Chondrocyte (in vitro differentiated cells): ENCODE data around the gene TMEM212. TPM values are rescaled to one million over a fixed set of nuclear protein-coding genes. Genes with fewer than 3 reads are reported as not detected.

Experiments used
- DNase-seq: peaks from one replicate; pipeline ENCODE4 v3.0.0; 2021; ENCODE audit warnings: mixed read lengths, low spot score
- H3K27ac Mint-ChIP-seq: one replicate; pipeline ENCODE4 v1.8.0; 2021; ENCODE audit warnings: mild to moderate bottlenecking, moderate library complexity, mixed read lengths; ENCODE audit not compliant: unreplicated experiment
- H3K27me3 Mint-ChIP-seq: 2 replicates; pipeline ENCODE4 v1.8.0; 2021; ENCODE audit warnings: low read depth, mixed read lengths
- H3K36me3 Mint-ChIP-seq: 2 replicates; pipeline ENCODE4 v1.8.0; 2021; ENCODE audit warnings: low read depth, mixed read lengths
- H3K4me1 Mint-ChIP-seq: 2 replicates; pipeline ENCODE4 v1.8.0; 2021; ENCODE audit warnings: low read depth, mild to moderate bottlenecking, mixed read lengths
- H3K4me3 Mint-ChIP-seq: one replicate; pipeline ENCODE4 v1.8.0; 2021; ENCODE audit warnings: mild to moderate bottlenecking, moderate library complexity, mixed read lengths; ENCODE audit not compliant: unreplicated experiment
- H3K9me3 Mint-ChIP-seq: 2 replicates; pipeline ENCODE4 v1.8.0; 2021; ENCODE audit warnings: low read depth, mixed read lengths
- total RNA-seq: library from RNA; stranded (reverse); gene quantifications from 3 replicates; pipeline ENCODE4 v1.2.1, GENCODE V29; 2021
- TF ChIP-seq, protein P1 (sequence below): fragments of 200-600 bp; sonication (generic); IDR thresholded peaks from 2 replicates; pipeline ENCODE4 v1.5.0; 2021; ENCODE audit warnings: antibody characterized with exemption, mild to moderate bottlenecking, moderate library complexity

The TMEM212 gene
- total RNA-seq, 1 donor from 2014 or later, result not detected

GRCh38 chr3:171881251-171881650, 38.1 kb downstream of the TMEM212 start:
- H3K27ac Mint-ChIP-seq, result no peak overlapping the region
- no peak for DNase-seq
- TF ChIP-seq, protein P1, sequence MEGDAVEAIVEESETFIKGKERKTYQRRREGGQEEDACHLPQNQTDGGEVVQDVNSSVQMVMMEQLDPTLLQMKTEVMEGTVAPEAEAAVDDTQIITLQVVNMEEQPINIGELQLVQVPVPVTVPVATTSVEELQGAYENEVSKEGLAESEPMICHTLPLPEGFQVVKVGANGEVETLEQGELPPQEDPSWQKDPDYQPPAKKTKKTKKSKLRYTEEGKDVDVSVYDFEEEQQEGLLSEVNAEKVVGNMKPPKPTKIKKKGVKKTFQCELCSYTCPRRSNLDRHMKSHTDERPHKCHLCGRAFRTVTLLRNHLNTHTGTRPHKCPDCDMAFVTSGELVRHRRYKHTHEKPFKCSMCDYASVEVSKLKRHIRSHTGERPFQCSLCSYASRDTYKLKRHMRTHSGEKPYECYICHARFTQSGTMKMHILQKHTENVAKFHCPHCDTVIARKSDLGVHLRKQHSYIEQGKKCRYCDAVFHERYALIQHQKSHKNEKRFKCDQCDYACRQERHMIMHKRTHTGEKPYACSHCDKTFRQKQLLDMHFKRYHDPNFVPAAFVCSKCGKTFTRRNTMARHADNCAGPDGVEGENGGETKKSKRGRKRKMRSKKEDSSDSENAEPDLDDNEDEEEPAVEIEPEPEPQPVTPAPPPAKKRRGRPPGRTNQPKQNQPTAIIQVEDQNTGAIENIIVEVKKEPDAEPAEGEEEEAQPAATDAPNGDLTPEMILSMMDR, result no peak
- H3K9me3 Mint-ChIP-seq, result no peaks in the 10 kb centered on the region
- peaks cover 45% of the 10 kb centered on the region for H3K4me1 Mint-ChIP-seq
- no peak overlapping the region for H3K4me3 Mint-ChIP-seq
- no peaks in the 10 kb centered on the region for H3K27me3 Mint-ChIP-seq
- no peaks in the 10 kb centered on the region for H3K36me3 Mint-ChIP-seq

DNA sequence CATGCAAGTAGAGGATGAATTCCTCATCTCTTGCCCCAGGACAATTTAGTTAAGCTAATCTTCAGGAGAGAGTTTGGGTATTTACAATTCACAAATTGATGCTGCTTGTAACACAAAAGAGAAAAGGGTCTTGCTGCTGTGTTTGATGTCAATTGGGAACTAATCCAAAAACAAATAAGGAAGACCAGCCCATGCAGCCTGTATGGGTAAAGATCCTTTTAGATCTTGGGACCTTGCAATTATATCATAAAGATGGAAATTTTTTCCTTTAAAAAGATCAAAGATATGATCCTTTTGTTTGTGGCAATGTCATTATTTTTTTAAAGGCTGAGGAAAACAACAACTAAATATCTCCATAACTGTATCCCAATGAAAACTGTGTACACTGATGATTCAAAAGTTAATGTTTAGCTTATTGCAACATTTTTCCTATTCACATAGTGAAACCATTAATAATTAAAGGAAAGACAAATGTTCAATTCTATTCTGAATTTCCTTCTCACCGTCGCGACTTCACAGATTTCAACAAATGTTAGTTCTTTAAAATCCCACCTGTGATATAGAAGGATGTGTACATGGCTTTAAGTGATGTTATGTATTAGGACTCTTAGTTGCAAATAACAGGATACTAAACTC, 40.2 kb downstream of the TMEM212 start:
- Mint-ChIP-seq H3K9me3 (no peaks in the 10 kb centered on the region), H3K36me3 (no peaks in the 10 kb centered on the region), H3K27me3 (no peaks in the 10 kb centered on the region), H3K4me3 (no peak overlapping the region), H3K27ac (no peak overlapping the region), H3K4me1 (peaks cover 28% of the 10 kb centered on the region)
- no peak for DNase-seq
- TF ChIP-seq, protein P1, result no peak

- TF ChIP-seq, protein P1, result no peak
- Mint-ChIP-seq H3K4me3 (no peak overlapping the region), H3K27ac (no peak overlapping the region), H3K36me3 (no peaks in the 10 kb centered on the region), H3K4me1 (peaks cover 23% of the 10 kb centered on the region), H3K27me3 (no peaks in the 10 kb centered on the region), H3K9me3 (no peaks in the 10 kb centered on the region)
- no peak for DNase-seq
These were observed 40.7 kb downstream of the TMEM212 start for GRCh38 chr3:171883893-171884279.

DNA sequence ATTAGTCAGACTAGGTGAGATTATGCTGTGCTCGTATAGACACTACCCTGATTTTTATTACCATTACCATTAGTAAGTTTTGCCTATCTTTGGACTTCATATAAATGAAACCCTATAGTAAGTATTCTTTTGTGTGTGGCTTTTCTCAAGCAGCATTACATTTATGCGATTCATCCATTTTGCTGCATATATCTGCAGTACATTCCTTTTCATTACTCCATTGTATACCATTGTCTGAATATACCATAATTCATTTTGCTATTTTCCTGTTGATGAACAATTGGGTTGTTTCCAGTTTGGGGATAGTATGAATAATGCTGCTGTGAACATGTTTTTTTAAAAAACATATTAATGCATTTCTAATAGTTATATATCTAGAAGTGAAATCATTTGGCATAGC, 45.3 kb downstream of the TMEM212 start:
- Mint-ChIP-seq H3K4me1 (peaks cover 17% of the 10 kb centered on the region), H3K4me3 (no peak overlapping the region), H3K27me3 (no peaks in the 10 kb centered on the region), H3K9me3 (no peaks in the 10 kb centered on the region), H3K27ac (no peak overlapping the region), H3K36me3 (no peaks in the 10 kb centered on the region)
- TF ChIP-seq, protein P1, result no peak
- DNase-seq, result no peak

DNA sequence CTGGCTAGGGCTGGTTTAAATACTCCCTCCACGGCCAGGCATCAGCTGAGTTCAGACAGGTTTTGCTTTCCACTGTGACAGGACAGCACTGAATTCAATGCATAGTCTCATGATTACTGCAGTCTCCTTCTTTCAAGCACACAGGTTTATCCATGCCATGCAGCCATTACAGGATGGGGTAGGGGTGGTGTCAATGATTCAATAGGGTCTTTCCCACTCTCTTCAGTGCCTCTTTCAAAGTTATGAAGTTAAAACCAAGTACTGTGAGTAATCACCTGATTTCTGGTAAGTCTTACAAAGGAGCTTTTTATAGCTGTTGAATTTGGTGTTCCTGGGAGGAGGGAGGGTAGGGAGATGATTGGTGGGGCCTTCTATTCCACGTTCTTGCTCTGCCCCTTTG, 47.2 kb downstream of the TMEM212 start:
- Mint-ChIP-seq H3K36me3 (no peaks in the 10 kb centered on the region), H3K4me3 (no peak overlapping the region), H3K27me3 (peaks cover 2% of the 10 kb centered on the region), H3K9me3 (no peaks in the 10 kb centered on the region), H3K27ac (no peak overlapping the region), H3K4me1 (peaks cover 5% of the 10 kb centered on the region)
- TF ChIP-seq, protein P1, result no peak
- DNase-seq, result no peak
